Activated CD4-positive, alpha-beta T cell treated with anti-CD3 and anti-CD28 coated beads, Interleukin-2, amount 10 ng/mL, durations not matched to agents 24 days and 14 days (primary cell): ENCODE results near the gene ZNF385A. TPM values are rescaled to one million over a fixed set of nuclear protein-coding genes. Genes with fewer than 3 reads are reported as not detected.
A peak's percentile ranks its signal among the peaks of the same experiment; 100 is the strongest.

Source experiments
- DNase-seq: peaks from one replicate; pipeline ENCODE4 v3.0.0; 2022
- H3K27ac Mint-ChIP-seq: one replicate; pipeline ENCODE4 v1.8.0; 2022; ENCODE audit warnings: mild to moderate bottlenecking, mixed read lengths
- H3K27me3 Mint-ChIP-seq: one replicate; pipeline ENCODE4 v1.8.0; 2022; ENCODE audit warnings: mixed read lengths
- H3K36me3 Mint-ChIP-seq: one replicate; pipeline ENCODE4 v1.8.0; 2022; ENCODE audit warnings: low read depth, mild to moderate bottlenecking, mixed read lengths
- H3K4me1 Mint-ChIP-seq: one replicate; pipeline ENCODE4 v1.8.0; 2021; ENCODE audit warnings: mixed read lengths
- H3K4me3 Mint-ChIP-seq: one replicate; pipeline ENCODE4 v1.8.0; 2022; ENCODE audit warnings: mild to moderate bottlenecking, moderate library complexity, mixed read lengths
- H3K9me3 Mint-ChIP-seq: one replicate; pipeline ENCODE4 v1.8.0; 2021; ENCODE audit warnings: mixed read lengths
- intact Hi-C: fragments of 100-400 bp; cut with micrococcal nuclease; formaldehyde crosslinking; loops from one replicate; pipeline ENCODE4 v1.15.1; 2023
- total RNA-seq: library from RNA; stranded (reverse); gene quantifications from 2 replicates; pipeline ENCODE4 v1.2.3, GENCODE V29; 2022

ZNF385A gene
- total RNA-seq, 1 donor from 2014 or later, result 0.84 TPM

- no peak for DNase-seq
- no peak overlapping the region for H3K27ac Mint-ChIP-seq
- H3K27me3 Mint-ChIP-seq, result peaks cover 8% of the 10 kb centered on the region
- H3K36me3 Mint-ChIP-seq, result no peaks in the 10 kb centered on the region
- peak overlapping the region; percentile 65 for H3K4me3 Mint-ChIP-seq
- no peaks in the 10 kb centered on the region for H3K9me3 Mint-ChIP-seq
- H3K4me1 Mint-ChIP-seq, result peaks cover 37% of the 10 kb centered on the region
- intact Hi-C loops, result loop anchor here (2.0 to 10.0 kb wide), 3 partner anchors 45 to 365 kb away; partner anchors contain the start of genes COPZ1, HOXC8 and HOXC9
These were observed 14.9 kb downstream of the ZNF385A start for GRCh38 chr12:54369597-54370131.

DNA sequence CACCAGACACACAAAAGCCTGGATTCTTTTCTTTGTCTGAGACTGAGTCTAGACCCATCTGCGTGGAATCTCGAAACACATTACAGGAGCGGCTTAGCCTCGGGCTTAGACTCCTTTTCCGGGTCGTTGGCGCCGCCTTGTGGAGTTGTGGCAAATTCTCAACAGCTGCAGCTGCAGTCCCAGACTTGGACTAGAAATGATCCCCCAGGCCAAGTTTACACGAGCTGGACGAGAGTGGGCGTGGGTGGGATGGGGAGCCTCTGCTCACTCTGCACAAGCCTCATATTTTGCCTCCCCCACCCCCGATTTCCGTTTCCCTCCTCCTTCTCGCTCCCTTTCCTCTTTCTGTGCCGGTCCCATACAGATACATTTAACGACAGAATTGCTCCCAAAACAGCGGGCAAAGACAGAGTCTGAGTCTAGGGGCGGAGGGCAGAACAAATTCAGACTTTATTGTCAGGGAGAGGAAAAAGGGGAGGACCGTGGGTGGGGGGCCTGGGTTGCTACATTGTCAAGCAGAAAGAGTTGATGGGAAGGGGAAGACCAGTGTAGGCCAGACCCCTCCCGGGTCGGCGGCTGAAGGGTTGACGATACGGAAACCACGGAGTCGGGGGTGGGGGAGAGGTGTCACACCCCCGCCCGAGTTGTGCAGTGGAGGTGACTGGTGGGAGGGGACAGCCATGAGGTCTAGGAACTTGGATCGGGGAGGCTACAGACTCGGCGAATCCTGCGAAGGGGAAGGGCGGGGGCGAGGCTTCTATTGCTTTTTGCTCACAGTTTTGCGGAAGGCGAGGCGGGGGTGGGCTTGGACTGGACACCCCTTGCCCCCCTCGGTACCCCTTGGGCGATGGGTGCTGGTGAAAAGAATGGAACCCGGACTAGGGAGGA lies 15.6 kb downstream of the ZNF385A start:
- Mint-ChIP-seq H3K36me3 (no peaks in the 10 kb centered on the region), H3K27ac (peak overlapping the region; percentile 38), H3K4me1 (peaks cover 41% of the 10 kb centered on the region), H3K9me3 (no peaks in the 10 kb centered on the region), H3K27me3 (peaks cover 8% of the 10 kb centered on the region), H3K4me3 (peak overlapping the region; percentile 65)
- intact Hi-C loops, result loop anchor here (1.0 to 10.0 kb wide), 6 partner anchors 33 to 364 kb away; partner anchors contain the start of genes COPZ1, HOXC8 and HOXC9
- peak; percentile 96 for DNase-seq

- intact Hi-C loops, result loop anchor here (1.0 to 10.0 kb wide), 6 partner anchors 32 to 363 kb away; partner anchors contain the start of genes COPZ1, HOXC8 and HOXC9
- Mint-ChIP-seq H3K4me1 (peaks cover 42% of the 10 kb centered on the region), H3K36me3 (no peaks in the 10 kb centered on the region), H3K27ac (peak overlapping the region; percentile 38), H3K27me3 (peaks cover 8% of the 10 kb centered on the region), H3K9me3 (no peaks in the 10 kb centered on the region), H3K4me3 (peak overlapping the region; percentile 65)
- no peak for DNase-seq
These were observed 16.4 kb downstream of the ZNF385A start for GRCh38 chr12:54368025-54368708.

GRCh38 chr12:54364413-54364812 lies 20.1 kb downstream of the ZNF385A start, which contains the start of gene GPR84:
GPR84 (minus strand) TSS chr12:54364486; CDS start chr12:54363851, 635 bp downstream.
- H3K27ac Mint-ChIP-seq, result peak within 1 kb of the TSS; percentile 73
- peak; percentile 84 for DNase-seq
- no peaks in the 10 kb centered on the region for H3K9me3 Mint-ChIP-seq
- H3K4me3 Mint-ChIP-seq, result peak within 1 kb of the TSS; percentile 68
- H3K27me3 Mint-ChIP-seq, result peaks cover 8% of the 10 kb centered on the region
- H3K4me1 Mint-ChIP-seq, result peaks cover 42% of the 10 kb centered on the region
- H3K36me3 Mint-ChIP-seq, result no peaks in the 10 kb centered on the region
- intact Hi-C loops, result loop anchor here (10.0 kb wide), 1 partner anchor 360 kb away; the partner anchor contains the start of genes HOXC8 and HOXC9

DNA sequence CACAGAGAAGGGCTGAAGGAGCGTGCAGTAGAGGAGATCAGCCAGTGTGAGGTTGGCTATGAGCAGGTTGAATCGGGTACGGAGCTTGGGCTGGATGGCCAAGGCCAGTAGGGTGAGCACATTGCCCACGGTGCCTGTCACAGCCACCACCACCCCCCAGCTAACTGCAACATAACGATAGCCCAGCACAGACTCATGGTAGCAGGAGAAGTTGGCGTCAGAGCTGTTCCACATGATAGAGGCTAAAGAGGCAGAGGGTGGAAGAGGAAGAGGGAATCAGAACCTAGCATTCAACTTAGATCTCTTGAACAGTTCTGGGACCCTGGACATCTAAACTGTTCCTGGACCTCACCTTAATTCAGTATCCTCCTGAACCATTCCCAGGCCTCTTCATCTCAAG lies 20.9 kb downstream of the ZNF385A start:
- Mint-ChIP-seq H3K4me1 (peaks cover 34% of the 10 kb centered on the region), H3K4me3 (peak overlapping the region; percentile 68), H3K9me3 (no peaks in the 10 kb centered on the region), H3K27me3 (peaks cover 8% of the 10 kb centered on the region), H3K27ac (peak overlapping the region; percentile 73), H3K36me3 (no peaks in the 10 kb centered on the region)
- DNase-seq, result no peak
- intact Hi-C loops, result loop anchor here (10.0 kb wide), 1 partner anchor 359 kb away; the partner anchor contains the start of genes HOXC8 and HOXC9

DNA sequence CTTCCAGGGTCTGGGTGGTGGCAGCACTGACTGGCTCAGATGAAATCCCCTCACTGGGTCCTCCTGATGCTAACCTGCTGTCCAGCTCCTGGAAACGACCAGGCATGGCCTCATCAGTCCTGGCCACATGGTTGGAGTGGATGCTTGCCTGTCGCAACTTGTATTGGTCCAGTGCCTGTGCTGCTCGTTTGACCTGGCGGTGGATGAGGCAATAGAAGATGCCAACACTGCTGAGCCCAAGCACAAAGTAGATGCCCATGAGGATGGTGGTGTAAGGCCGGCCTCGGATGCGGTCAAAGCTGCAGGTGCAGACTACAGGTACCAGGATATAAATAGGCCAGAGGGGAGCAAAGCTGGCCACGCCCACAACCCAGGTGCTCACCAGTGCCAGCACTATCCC lies 21.5 kb downstream of the ZNF385A start:
- no peak for DNase-seq
- Mint-ChIP-seq H3K27ac (no peak overlapping the region), H3K4me1 (peaks cover 28% of the 10 kb centered on the region), H3K36me3 (no peaks in the 10 kb centered on the region), H3K4me3 (peak overlapping the region; percentile 24), H3K9me3 (no peaks in the 10 kb centered on the region), H3K27me3 (peaks cover 6% of the 10 kb centered on the region)
- intact Hi-C loops, result loop anchor here (10.0 kb wide), 1 partner anchor 358 kb away; the partner anchor contains the start of genes HOXC8 and HOXC9

DNA sequence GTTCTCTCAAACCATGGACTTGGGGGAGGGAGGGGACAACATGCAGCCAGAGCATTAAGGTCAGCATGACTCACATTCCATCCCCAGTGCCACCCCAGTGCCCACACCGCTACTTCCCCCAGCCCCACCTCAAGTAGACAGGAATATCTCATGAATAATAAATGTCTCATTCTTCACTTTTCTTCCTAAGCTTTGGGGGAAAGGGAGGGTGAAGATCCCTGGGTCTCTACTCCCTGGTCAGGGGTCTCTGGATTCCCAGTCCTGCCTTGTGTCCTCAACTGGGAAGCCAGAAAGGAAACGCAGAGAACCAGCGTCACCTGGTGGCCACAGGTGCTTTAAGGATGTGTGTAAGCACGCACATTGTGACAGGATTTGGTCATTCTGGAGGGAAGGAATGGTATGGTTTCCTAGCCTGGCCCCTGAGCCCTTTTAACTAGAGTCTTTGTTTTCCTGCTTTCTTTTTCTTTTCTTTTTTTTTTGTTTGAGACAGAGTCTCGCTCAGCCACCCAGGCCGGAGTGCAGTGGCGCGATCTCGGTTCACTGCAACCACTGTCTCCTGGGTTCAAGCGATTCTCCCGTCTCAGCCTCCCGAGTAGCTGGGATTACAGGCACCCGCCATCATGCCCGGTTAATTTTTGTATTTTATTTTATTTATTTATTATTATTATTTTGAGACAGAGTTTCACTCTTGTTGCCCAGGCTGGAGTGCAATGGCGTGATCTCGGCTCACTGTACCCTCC lies 23.6 kb downstream of the ZNF385A start:
- Mint-ChIP-seq H3K4me3 (peak overlapping the region; percentile 33), H3K27ac (peak overlapping the region; percentile 73), H3K27me3 (no peaks in the 10 kb centered on the region), H3K36me3 (no peaks in the 10 kb centered on the region), H3K9me3 (no peaks in the 10 kb centered on the region), H3K4me1 (peaks cover 34% of the 10 kb centered on the region)
- intact Hi-C loops, result loop anchor here (1.0 to 10.0 kb wide), 2 partner anchors 67 to 356 kb away; partner anchors contain the start of genes HOXC8 and HOXC9
- DNase-seq, result peak; percentile 88

DNA sequence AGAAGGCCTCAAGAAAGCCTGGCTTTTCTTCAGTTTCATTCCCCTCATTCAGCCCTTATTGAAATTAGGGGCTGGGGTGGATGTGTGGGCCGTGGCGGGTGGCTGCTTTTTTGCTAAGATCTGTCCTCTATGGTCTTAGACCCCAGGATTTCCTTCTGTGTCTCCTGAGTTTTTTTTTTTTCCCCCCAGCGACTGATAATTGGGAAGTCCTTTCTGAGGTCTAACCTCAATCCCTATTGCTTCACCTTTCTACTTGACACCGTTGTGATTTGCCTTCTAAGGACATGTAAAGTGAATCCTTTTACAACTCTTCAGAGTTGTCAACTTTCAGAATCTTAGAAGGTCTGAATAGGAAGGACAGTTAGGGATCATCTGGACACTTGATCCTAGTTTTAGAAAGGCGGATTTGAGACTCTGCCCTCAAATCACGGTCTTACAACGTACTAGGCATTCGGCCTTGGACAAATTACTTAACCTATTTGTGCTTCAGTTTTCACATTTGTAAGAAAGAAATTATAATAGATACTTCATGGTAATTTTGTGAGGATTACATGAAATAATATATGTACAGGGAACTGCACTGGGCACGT lies 24.7 kb downstream of the ZNF385A start:
- no peaks in the 10 kb centered on the region for H3K9me3 Mint-ChIP-seq
- H3K36me3 Mint-ChIP-seq, result no peaks in the 10 kb centered on the region
- H3K27me3 Mint-ChIP-seq, result no peaks in the 10 kb centered on the region
- peaks cover 33% of the 10 kb centered on the region for H3K4me1 Mint-ChIP-seq
- H3K4me3 Mint-ChIP-seq, result no peak overlapping the region
- intact Hi-C loops, result loop anchor here (1.0 to 10.0 kb wide), 4 partner anchors 35 to 355 kb away; partner anchors contain the start of genes CBX5, COPZ1, HNRNPA1 and HOXC8
- H3K27ac Mint-ChIP-seq, result no peak overlapping the region
- no peak for DNase-seq

DNA sequence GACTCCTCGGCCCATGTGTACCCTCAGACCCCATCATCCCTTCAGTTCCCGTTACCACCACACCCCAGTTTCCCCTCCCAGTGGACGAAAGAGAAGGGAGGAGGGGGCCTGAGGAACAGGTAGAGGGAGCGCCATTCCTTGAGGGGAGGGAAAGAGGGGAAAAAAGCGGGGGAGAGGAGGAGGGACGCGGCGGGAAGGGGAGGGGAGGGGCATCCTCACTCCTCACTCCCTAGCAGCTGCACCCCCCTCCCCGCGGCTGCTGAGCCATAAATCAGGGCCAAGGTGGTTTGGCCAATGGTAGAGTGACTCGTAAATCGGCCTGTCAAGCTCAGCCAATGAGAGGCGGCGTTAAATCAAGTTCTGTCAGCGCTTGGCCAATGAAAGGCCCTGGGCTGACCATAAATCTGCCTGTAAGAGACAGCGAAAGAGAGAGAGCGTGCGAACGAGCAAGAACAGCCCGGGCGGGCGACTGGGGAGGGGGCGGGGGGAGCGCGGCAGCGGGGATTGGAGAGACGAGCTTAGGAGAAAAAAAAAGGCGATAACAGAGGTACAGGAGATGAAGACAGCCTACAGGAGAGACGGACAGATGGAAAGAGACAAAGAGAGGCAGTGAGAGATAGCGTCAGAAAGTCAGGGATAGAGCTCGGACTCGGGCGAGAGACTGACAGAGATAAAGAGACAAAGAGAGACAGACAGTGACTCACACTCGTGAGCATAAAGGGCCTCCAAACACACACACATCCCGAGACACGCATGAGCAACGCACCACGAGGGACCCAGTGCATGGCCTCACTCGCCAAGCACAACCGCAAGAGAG lies 25.4 kb downstream of the ZNF385A start:
- Mint-ChIP-seq H3K27ac (no peak overlapping the region), H3K9me3 (no peaks in the 10 kb centered on the region), H3K36me3 (peaks cover 3% of the 10 kb centered on the region), H3K4me1 (peaks cover 28% of the 10 kb centered on the region), H3K27me3 (no peaks in the 10 kb centered on the region), H3K4me3 (no peak overlapping the region)
- peak; percentile 98 for DNase-seq
- intact Hi-C loops, result loop anchor here (1.0 kb wide), 3 partner anchors 34 to 139 kb away; partner anchors contain the start of genes CBX5, COPZ1 and HNRNPA1

GRCh38 chr12:54358191-54358944 lies 26.2 kb downstream of the ZNF385A start:
- peak; percentile 88 for DNase-seq
- Mint-ChIP-seq H3K36me3 (peaks cover 5% of the 10 kb centered on the region), H3K4me3 (no peak overlapping the region), H3K4me1 (peaks cover 23% of the 10 kb centered on the region), H3K27ac (no peak overlapping the region), H3K27me3 (no peaks in the 10 kb centered on the region), H3K9me3 (no peaks in the 10 kb centered on the region)
- intact Hi-C loops, result no loop called here

DNA sequence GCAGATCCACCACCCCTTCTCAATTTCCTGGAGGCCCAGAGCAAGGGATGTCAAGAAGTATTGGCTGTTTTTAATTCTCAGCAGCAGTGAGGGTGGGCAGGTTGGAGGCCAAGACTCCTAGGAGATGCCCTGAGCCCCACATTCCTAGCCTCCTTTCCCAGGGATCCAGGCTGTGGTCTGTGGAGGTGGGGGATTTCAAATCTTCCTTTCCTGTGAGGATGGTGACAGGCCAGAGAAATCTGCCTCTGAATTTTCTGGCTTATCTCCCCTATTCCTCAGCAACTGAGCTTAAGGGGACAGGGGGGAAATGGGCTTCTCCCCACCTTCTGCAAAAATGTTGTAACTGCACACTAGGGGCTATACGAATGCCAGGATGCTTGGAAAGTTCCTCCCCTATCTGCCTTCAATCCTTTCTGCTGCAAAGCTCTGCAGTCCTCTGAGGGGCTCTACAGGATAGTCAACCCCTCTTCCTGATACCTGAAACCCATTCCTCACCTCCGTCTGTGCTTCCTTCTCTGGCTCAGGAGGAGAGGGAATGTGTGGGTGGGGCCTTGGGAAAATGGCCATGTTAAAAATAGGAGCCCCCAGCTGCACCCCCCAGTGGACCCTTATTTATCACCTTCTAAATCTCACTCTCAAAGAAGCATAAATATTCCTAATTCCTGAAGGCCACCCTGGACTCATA lies 26.9 kb downstream of the ZNF385A start:
- H3K27me3 Mint-ChIP-seq, result no peaks in the 10 kb centered on the region
- H3K4me3 Mint-ChIP-seq, result no peak overlapping the region
- peaks cover 24% of the 10 kb centered on the region for H3K4me1 Mint-ChIP-seq
- H3K36me3 Mint-ChIP-seq, result peaks cover 5% of the 10 kb centered on the region
- DNase-seq, result no peak
- intact Hi-C loops, result no loop called here
- H3K27ac Mint-ChIP-seq, result no peak overlapping the region
- H3K9me3 Mint-ChIP-seq, result no peaks in the 10 kb centered on the region
